Measurements from ENCODE around the gene INSRR.

INSRR gene

DNA sequence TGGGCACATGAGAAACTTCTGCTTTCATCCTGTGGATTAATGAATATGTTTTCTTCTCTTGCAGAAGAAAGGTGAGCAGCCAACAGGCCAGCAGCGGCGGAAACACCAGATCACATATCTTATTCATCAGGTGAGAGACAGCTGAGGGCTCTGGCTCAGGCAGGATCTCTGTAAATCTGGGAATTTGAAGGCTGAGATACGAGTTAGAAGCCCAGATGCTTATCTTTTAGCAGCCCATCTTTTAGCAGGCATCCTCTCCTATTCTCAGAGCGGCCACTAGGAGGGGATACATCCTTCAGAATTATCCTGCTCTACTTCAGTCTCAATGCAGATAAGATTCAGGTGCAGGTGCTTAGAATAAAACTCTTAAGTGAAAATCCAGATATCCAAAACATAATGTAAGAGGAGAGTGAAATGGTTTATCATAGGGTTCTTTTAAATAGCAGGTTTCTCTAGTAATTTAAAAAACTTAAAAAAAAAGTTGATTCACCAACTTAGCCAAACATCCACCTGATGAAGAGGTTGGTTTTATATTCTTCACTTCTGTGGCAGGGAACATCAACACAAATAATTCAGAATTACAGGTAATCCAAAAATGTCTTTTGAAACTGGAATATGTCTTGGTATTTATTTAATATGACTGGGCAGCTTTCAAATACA is 61.6 kb downstream of the INSRR start:
- no peak overlapping the region for H3K4me3 ChIP-seq (ENCODE audit: low read depth, low read length)
- no peak for DNase-seq (ENCODE audit: low read depth)

DNA sequence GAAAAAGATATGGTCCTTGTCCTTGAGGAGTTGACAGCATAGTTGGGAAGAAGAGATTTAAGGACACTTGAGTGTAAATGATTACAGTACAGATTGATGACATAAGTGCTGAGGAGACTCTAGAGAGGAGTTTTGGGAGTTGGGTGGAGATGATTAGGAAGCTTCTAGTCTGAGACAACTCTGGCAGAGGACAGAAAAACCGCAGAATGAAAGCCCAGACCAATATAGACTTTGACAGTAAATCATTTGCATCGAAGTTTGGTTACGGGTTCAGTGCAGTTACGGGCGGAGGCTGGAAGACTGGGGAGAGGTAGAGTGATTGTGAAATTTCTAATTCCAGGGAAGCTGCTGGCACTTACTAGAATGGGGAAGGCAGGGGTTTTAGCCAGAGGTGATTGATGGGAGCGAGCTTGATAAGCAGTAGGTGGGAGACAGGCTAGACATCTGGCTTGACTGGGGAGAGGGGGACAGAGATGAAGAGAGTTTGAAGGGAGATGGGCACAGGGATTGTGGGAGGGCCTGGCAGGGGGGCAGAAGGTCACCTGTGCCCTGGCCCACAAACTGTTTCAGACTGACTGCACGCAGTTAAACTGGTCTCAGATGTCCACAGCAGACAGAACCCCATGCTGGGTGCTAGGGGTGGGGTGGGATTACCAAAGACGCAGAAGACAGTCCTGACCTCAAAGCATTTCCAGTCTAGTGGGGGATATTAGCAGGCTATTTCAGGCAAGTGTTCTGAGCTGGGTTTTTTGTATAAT is 62.4 kb downstream of the INSRR start:
- H3K4me3 ChIP-seq (ENCODE audit: low read depth, low read length), result no peak overlapping the region
- DNase-seq (ENCODE audit: low read depth), result no peak

DNA sequence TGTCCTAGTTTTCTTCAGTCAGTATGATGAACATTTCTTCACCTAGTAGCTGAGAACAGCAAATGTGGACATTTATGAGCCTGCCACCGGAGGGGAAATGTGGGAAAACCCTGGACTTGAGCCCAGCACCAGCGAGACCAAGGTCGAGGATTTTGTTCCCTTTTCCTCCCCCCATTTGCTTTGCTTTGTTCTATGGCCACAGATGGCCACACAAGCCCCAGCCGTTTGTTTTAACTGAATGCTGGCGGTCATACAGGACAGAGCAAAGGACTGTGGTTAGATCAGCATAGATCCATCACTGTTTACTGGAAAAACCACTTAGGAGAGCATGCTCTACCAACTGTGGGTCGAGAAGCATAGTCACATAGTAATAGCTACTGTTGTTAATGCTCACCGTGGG is 63.1 kb downstream of the INSRR start:
- no peak overlapping the region for H3K4me3 ChIP-seq (ENCODE audit: low read depth, low read length)
- no peak for DNase-seq (ENCODE audit: low read depth)

GRCh38 chr1:156795374-156795733 is 63.6 kb downstream of the INSRR start:
- no peak overlapping the region for H3K4me3 ChIP-seq (ENCODE audit: low read depth, low read length)
- no peak for DNase-seq (ENCODE audit: low read depth)

DNA sequence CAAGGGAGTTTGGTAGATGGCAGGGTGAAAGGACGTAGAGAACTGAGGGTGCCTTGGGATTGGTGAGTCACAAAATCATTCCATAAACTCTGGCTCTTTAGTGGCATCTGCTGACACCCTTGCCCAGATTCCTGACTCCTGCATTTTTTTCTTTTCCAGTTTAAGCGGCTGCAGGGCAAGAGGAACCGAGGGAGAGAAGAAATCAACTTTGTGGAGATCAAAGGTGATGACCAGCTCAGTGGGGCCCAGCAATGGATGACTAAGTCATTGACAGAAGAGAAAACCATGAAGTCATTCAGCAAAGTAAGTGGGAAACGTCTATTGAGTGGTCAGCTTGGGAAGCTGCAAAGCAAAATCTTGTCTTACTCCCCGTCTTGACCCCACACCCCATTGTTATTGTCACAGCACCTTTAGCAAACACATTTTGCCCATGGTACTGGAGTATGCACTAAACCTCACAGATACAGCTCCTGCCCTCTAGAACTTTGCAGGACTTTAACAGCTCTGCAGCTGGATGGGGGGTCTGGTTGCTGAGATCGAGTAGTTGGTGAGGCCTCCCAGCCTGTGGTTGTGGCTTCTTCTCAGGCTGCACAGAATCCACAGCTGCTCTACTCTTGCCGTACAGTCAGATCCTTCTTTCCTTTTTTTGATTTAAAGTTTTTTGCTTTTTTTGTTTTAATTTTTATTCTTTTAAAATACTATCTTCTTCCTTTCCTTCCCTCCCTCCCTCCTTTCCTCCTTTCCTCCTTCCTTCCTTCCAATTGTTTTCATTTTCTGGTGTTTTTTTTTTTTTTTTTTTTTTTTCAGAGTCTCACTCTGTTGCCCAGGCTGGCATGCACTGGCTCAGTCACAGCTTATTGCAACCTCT is 64.2 kb downstream of the INSRR start:
- no peak for DNase-seq (ENCODE audit: low read depth)
- no peak overlapping the region for H3K4me3 ChIP-seq (ENCODE audit: low read depth, low read length)

All from skeletal muscle cell (primary cell).